ES-I3 (cell line): Measurements from ENCODE around the gene NUP43.
"Not testable (repeated sequence)": the region's sequence is repeated elsewhere in the genome, so short reads cannot be mapped to it uniquely, and the experiment has no call there.

Experiments used
- H3K36me3 ChIP-seq: 2 replicates; pipeline ENCODE4 v1.6.1; 2013; ENCODE audit warnings: mild to moderate bottlenecking, low read length, control low read depth, moderate library complexity; ENCODE audit not compliant: insufficient read depth
- H3K4me1 ChIP-seq: 2 replicates; pipeline ENCODE4 v1.6.1; 2013; ENCODE audit warnings: mild to moderate bottlenecking, control low read depth, low read length; ENCODE audit not compliant: insufficient read depth
- H3K9ac ChIP-seq: 2 replicates; pipeline ENCODE4 v1.6.1; 2013; ENCODE audit warnings: low read depth, mild to moderate bottlenecking, low read length, moderate library complexity
- H3K9me3 ChIP-seq: 2 replicates; pipeline ENCODE4 v1.6.1; 2013; ENCODE audit warnings: mild to moderate bottlenecking, low read length, moderate library complexity; ENCODE audit not compliant: control insufficient read depth, insufficient read depth

NUP43 gene

DNA sequence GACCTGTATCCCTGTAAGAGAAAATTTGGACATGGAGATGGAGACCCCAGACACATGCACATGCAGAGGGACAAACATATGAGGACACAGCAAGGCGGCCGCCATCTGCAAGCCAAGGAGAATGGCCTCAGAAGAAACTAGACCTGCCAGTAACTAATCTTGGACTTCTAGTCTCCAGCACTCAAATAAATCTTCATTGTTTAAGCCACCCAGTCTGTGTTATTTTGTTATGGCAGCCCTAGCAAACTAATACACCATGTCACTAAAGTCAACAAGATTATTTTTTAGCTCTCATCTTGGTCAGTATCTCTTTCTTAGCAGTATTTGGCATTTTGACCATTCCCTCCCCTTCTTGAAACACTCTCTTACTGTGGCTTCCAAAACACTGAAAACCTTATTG, 55.1 kb downstream of the NUP43 start:
- peaks cover 4% of the 10 kb centered on the region for H3K36me3 ChIP-seq
- no peak overlapping the region for H3K9ac ChIP-seq
- no peaks in the 10 kb centered on the region for H3K4me1 ChIP-seq
- H3K9me3 ChIP-seq, result no peaks in the 10 kb centered on the region

DNA sequence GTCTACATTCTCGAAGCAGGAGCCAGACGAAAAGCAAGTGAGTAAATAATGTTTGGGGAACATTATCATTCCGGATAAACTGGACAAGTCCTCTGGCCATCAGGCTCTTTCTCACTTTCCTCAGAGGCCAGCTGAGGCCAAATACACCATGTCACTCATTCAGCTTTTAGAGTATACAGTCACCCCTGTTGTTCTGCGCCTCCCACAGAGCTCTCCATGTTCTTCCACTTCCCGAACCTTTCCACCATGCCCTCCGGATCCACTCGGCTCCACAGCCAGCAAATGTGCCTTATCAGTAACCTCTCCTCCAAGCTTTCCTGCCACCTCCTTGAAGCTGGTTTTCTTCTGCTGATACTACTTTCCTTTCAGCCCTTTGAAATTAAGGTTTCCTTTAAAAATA, 60.1 kb downstream of the NUP43 start:
- peaks cover 2% of the 10 kb centered on the region for H3K36me3 ChIP-seq
- H3K4me1 ChIP-seq, result no peaks in the 10 kb centered on the region
- no peak overlapping the region for H3K9ac ChIP-seq
- no peaks in the 10 kb centered on the region for H3K9me3 ChIP-seq

DNA sequence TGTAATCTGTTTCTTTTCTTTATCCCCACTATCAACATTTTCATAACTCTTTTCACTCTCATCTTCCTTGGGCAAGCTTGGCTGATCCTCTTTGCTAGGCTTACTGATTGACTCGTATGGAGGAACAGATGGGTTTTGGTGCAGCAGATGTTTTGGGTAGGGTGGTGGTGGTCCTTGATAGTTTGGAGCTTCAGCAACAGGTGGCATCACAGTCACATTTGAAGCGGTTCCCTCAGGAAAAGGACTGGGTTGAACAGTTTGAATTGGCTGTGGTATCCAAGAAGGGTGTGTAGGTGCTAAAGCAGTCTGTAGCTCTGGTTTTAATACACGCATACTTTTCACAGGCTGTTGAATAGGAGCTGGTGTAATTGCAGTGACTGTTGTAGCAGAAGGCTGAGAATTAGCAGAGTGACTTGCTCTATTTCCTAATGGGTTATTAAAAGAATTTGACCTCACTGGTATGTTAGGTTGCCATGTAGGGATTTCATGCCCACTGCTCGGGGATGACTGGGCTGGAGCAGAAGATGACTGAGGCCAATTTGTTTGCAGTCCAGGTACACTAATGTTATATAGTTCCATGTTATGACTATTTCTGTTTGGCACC, 63.0 kb downstream of the NUP43 start:
- Histone ChIP-seq H3K9me3 (no peaks in the 10 kb centered on the region), H3K36me3 (peaks cover 5% of the 10 kb centered on the region), H3K9ac (no peak overlapping the region), H3K4me1 (no peaks in the 10 kb centered on the region)

DNA sequence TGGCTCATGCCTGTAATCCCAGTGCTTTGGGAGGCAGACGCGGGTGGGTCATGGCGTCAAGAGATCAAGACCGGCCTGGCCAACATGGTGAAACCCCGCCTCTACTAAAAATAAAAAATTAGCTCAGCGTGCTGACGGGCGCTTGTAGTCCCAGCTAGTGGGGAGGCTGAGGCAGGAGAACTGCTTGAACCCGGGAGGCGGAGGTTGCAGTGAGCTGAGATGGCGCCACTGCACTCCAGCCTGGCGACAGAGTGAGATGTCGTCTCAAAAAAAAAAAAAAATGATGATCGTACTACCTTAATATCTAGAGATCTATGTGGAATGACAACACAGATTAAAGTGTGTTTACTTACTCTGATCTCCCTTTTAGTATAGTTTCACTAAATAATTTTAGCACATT, 64.5 kb downstream of the NUP43 start:
- H3K4me1 ChIP-seq, H3K36me3 ChIP-seq, H3K9ac ChIP-seq, H3K9me3 ChIP-seq: not testable (repeated sequence)

DNA sequence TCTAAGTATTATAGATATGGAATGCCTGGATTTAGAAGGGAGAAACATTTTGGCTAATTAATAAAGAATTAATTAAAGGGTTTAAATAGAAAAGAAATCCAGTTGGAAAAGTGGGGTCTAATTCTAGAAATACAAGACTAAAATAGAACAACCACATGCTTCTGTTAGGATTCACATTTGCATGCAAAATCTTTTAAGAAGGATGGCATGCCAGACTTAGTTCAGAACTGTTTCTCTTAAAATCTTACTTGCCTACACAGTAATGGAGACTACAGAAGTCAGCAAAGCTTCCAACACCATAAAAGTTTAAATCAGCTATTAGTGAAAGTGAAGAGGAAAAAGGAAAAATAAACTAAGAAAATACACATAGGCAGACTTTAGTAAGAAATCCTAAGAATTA, 65.1 kb downstream of the NUP43 start:
- Histone ChIP-seq H3K9ac (no peak overlapping the region), H3K4me1 (no peaks in the 10 kb centered on the region), H3K36me3 (peaks cover 10% of the 10 kb centered on the region), H3K9me3 (no peaks in the 10 kb centered on the region)

DNA sequence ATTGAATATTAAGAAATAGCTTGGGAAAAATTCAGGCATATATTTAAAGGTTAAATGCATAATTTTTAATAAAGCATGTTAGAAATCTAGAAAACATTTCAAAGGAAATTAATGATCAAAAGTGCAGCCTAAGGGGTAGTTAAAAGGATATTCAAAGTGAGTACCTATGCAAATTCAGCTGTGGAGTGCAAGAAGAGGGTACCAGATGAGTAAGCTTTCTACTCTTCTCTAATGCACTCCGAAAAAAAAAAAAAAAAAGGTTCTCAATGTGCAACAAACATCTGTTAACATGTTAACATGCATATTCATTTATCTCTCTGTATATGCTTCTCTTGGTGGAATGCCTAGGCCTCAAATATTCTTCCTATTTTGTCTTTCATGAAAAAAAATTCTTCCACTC, 65.8 kb downstream of the NUP43 start:
- H3K9ac ChIP-seq, result no peak overlapping the region
- H3K4me1 ChIP-seq, result no peaks in the 10 kb centered on the region
- H3K9me3 ChIP-seq, result no peaks in the 10 kb centered on the region
- peaks cover 17% of the 10 kb centered on the region for H3K36me3 ChIP-seq
